ENCODE data around the gene AKT2.
"Not testable (repeated sequence)": the region's sequence is repeated elsewhere in the genome, so short reads cannot be mapped to it uniquely, and the experiment has no call there.

The AKT2 gene

DNA sequence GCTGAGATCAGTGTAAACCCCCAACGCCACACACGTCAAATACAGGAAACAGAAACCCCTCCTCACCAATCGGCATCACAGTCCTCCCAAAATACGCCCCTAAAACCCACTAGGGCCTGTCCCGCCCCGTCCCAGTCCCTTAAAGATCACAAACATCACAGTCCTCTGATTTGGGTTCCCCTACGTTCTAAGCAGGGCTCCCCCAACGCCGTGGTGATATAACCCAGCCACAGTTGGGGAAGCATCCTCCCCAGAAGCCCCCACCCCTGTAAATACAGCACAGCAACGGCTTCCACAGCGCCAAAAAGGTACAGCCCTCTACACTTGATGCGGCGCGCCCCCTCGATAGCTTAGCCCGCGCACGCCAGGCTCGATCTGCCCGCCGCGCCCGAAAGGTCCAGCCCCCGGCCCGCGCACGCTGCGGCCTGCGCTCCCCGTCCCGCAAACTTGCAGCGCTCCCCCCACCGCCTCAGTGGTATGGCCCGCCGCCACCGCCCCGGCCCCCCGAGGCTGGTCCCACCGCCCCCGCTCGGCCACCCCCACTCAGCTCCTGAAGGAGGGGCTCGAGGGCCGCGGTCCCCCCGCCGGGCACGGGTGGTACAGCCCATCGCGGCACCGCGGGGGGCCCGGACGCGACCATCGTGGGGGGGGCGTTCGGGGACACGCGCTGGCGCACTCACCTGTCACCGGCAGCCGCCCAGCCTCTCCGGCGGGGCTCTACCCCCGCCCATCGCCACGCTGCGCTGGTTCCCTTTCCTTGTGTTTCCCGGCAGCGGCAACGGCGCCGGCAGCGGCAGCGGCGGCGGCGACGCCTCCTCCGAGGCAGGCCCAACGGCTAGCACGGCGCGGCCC is at the start of gene AKT2:
AKT2 (minus strand) TSS at position 845 of the 852 bp plus-strand sequence. CDS start 20,078 bp downstream, outside the sequence.
- DNase-seq, result peak; percentile 68

GRCh38 chr19:40333083-40333482 is 47.9 kb upstream of the AKT2 start:
- DNase-seq, result not testable (repeated sequence)

GRCh38 chr19:40332669-40333068 is 47.5 kb upstream of the AKT2 start:
- no peak for DNase-seq

DNA sequence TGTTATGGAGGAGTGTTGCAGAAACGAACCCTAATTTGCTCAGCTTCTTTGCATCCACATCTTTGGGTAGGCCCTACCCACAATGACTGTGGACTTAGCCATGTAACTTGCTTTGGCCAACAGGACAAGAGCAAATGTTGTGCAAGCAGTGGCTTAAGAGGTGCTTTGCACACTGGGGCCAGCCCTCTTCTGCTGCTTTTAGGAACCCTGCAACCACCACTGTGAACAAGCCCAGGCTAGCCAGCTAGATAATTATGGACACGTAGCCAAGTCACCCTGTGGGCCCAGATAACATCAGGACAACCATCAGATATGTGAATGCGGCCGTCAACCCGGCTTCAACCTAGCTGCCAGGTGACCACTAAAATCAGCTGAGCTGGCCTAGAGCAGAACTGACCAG is 45.9 kb upstream of the AKT2 start:
- no peak for DNase-seq

- DNase-seq, result no peak
These were observed 41.1 kb upstream of the AKT2 start for GRCh38 chr19:40326201-40326600.

DNA sequence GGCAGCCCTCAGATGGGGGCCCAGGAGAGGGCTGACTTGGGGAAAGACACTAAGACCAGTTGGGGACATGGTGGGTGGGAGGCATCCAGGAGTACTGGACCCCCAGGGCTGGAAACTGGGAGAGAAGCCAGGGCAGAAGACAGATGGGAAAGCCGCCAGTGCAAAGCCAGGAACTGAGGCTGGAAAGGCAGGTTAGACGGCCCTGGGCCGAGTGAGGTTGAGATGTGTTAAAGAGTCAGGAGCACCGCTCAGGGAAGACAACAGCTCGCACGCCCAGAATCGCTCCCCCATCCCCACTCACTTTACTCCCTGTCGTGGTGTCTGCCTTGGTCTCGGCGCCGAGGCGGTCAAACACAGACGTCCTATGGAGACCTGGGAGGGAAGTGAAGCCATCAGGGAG is 38.6 kb upstream of the AKT2 start:
- no peak for DNase-seq

- no peak for DNase-seq
These were observed 37.9 kb upstream of the AKT2 start for GRCh38 chr19:40322951-40323615.

DNA sequence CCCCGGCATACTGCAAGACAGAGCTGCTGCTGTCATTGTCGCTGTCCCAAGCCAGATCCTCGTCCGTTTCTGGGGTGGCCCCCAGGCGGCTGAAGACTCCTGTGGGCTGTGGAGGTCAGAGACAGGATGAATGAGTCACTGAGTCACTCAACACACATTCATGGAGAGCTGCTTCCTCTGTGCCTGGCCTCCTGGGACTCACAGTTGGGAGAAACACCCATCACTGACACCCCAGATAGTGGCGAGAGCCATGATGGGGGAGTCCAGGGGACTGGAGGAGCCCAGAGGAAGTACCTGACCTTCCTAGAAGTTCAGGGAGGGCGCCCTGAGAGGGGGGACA is 37.1 kb upstream of the AKT2 start:
- DNase-seq, result no peak

DNA sequence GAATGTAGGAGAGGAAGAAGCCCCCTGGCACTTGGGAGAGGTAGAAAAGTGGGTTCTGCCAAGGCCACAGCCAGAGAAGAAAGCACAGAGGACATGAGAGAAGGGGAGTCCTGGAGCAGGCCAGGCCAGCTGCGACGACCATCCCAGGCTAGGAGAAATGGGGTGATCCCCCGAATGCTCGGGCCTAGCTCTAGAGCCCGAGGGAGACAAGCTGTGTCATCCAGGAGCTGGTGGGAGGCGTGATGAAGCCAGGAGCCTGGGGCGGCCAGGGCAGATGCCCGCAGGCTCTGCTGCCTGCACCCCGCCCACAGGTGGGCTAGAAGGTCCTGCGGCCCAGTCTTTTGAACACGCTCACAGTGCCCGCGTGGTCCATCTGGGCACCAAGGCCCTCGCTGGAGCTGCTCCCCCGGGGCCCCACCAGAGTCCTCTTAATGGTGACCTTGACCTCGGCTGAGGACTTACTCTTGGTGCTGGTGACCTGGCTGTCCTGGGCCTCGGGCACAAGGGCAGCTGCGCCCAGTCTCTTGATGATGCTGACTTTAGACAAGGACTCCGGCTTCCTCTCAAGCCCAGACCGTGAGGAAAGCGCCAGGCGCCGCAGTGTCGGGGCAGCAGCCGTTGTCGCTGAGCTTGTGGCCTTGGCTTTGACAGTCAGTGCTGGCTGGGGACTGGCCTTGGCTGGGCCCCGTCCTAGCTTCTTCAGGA is 36.6 kb upstream of the AKT2 start:
- no peak for DNase-seq

DNA sequence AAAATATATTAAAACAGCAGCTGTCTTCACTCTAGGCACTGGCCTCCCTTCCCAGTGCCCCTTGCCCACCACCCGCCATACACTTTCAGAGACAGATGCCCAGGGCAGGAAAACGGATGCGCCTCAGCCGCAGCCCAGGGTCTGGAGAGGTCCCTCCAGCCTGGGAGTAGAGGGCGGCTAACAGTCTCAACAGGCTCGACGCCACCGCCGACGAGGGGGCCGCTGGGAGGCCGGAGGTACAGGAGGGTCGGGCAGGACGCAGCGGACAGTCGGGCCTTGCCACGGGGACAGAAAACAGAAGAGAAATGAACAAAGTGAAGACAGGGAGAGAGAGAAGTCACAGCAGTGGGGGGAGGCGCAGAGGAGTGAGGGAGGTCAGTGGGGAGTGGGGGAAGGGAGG is 35.9 kb upstream of the AKT2 start:
- no peak for DNase-seq

DNA sequence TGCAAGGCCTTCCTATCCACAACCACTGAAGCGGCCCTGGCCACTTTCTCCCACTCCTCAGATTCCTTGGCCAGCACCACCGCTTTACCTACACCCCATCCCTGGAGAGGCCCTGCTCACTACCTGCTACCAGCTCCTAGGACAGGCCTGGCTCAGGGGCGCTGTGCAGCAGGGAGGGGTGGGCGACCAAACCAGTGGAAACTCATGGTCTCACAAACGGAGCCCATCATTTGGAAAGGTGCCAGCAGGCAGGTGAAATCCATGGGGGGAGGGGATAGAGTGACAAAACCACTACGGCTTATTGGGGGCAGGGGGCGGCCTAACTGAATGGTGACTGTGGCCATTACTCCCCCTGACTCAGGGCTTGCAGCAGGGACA is 35.4 kb upstream of the AKT2 start:
- no peak for DNase-seq

- DNase-seq, result no peak
These were observed 32.2 kb upstream of the AKT2 start for GRCh38 chr19:40317338-40317737.

DNA sequence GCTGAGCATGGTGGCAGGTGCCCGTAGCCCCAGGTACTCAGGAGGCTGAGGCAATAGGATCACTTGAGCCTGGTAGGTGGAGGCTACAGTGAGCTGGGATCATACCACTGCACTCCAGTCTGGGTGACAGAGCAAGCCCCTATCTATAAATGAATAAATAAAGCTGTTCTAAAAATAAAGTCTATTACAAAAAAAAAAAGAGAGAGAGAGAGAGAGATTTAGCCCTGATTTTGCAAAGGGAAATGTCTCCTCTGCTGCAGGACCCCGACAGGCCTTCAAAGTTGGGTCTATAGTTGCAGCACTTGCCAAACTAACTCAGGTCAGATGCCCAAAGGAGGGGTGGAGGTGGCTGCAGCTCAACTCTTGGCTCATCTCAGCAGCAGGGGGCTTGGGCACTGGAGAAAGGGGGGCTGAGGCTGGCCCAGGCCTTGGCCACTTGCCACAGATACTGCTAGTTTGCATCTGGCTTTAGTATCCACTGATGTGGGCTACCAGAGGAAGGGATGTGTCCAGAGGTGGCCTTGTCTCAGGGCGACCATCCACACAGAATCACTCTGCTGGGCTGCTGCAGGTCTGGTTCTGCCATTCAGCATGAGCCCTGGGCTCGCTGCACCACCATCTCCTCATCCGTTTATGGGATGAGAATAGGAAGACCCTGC is 30.8 kb upstream of the AKT2 start:
- no peak for DNase-seq

- DNase-seq, result no peak
These were observed 29.5 kb upstream of the AKT2 start for GRCh38 chr19:40314656-40315055.

GRCh38 chr19:40313229-40313983 is 28.3 kb upstream of the AKT2 start:
- no peak for DNase-seq

DNA sequence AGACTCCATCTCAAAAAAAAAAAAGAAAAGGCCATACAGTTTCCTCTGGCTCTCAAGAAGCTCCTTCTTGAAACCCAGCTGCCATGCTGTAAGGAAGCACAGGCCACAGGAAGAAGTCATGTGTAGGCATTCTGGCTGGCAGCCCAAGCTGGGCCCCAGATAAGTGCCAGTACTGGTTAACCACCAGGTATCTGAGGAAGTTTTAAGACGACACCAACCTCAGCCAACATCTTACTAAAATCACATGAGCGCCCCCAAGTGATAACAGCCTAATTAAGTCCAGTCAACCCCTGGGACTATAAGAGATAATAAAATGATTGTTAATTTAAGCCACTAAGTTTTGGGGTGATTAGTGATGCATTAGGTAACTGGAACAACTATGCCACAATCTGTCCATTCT is 27.4 kb upstream of the AKT2 start:
- DNase-seq, result no peak

- no peak for DNase-seq
These were observed 24.5 kb upstream of the AKT2 start for GRCh38 chr19:40309666-40310065.

DNA sequence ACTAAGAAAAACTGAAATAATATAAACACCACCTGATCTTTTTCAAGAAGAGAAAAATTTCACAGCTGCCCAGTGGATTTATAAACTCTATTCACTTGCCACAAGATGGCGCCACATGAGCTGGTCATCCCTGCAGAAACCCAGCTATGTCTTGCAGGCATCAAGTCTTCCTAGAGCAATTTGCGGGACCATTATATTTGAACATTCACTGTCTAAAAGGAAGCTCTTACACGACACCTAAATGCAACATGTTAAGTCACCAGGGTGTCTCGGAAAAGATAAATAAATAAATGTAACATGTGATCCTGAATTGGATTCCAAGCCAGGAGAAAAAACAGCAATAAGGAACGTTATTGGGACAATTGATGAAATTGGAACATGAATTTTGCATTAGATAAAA is 20.3 kb upstream of the AKT2 start:
- peak; percentile 62 for DNase-seq

DNA sequence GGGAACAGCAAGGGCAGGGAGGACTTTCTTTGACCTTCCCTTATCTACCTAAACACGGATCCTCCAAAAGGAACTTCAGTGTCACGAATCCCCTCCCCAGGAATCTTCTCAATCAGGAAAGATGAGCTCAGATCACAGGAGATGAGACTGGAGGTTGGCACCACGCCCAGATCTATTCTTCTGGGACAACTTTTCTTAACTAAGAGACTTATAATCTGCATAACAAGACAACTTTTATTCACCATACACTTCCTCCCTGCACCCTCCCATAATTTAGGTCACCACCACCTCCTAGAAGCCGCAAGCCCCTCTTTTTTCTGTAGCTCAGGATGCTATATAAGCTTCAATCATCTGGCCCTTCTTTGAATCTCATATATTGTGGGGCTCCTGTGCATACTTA is 19.2 kb upstream of the AKT2 start:
- no peak for DNase-seq

DNA sequence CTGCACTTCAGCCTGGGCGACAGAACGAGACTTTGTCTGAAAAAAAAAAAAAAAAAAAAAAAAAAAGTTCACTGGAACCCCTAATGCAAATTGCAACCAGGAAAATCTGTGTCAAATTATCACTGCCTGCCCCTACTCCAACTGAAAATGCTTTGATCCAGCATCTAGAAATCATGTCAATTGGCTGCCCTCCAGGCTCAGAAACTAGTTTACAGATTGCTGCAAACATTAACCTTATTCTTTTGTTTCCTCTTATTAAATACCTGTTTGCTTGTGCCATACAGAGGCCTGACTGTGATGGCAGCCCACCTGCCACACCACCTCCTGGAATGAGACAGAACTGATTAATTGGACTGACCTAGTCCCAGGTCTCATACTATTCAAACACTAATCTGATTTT is 18.6 kb upstream of the AKT2 start:
- no peak for DNase-seq

DNA sequence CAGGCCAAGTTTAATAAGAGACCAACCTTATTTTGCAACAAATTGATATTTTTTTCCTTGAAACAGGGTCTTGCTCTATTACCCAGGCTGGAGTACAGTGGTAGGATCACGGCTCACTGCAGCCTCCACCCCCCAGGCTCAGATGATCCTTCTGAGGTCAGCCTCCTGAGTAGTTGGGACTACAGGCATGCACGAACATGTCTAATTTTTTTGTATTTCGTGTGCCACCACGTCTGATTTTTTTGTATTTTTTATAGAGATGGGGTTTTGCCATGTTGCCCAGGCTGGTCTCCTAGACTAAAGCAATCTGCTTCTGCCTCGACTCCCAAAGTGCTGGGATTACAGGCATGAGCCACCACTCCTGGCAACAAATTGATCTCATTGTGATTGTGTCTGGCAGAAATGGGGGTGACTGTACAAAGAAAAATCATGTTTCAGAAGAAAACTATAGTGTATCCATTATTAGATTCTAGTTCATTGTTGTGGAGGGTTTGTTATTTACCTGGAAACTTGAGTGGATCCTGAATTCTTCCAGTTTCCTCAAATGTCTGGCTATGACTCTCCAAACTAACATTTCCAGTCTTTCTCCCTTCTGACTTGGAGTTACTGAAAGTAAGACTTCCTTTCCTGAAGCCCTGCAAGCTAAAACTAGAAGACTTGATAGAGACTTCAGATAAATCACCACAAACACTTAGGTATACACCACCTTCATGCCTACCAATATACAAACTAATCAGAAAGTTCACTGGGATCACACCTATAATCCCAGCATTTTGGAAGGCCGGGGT is 17.3 kb upstream of the AKT2 start:
- no peak for DNase-seq

DNA sequence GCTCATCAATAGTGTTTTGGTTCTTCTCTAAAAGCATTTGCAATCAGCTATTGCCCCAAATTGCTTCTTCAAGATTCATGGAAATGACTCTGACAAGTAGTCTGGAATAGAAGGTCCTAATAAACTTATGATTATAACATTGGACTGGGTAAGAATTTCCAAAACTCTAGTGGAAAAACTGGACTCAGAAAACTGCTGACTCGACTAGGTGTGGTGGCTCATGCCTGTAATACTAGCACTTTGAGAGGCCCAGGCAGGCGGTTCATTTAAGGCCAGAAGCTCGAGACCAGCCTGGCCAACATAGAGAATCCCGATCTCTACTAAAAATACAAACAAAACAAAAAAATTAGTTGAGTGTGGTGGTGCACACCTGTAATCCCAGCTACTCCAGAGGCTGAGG is 15.5 kb upstream of the AKT2 start:
- no peak for DNase-seq
